DMS153 (cell line): ENCODE results near the gene DLX4.

Experiments
- DNase-seq: peaks from one replicate; lab custom pipeline; 2025; lab: John Stamatoyannopoulos, UW

Gene DLX4

GRCh38 chr17:49968405-49969133, 421 bp upstream of the DLX4 start:
- DNase-seq = peak; percentile 47

- no peak for DNase-seq
Measured at GRCh38 chr17:49969795-49970389, 902 bp downstream of the DLX4 start.

- no peak for DNase-seq
Measured at GRCh38 chr17:49970498-49970897, 1.5 kb downstream of the DLX4 start.

GRCh38 chr17:49971199-49971847, 2.3 kb downstream of the DLX4 start:
- no peak for DNase-seq

GRCh38 chr17:49971848-49972485, 3.0 kb downstream of the DLX4 start:
- DNase-seq = no peak

- DNase-seq = no peak
Measured at GRCh38 chr17:49972486-49973270, 3.7 kb downstream of the DLX4 start.

GRCh38 chr17:49973271-49973615, 4.3 kb downstream of the DLX4 start:
- DNase-seq = no peak

- DNase-seq = no peak
Measured at GRCh38 chr17:49975531-49975930, 6.5 kb downstream of the DLX4 start.

- DNase-seq = no peak
Measured at GRCh38 chr17:49976163-49976827, 7.3 kb downstream of the DLX4 start.

GRCh38 chr17:49976828-49977202, 7.8 kb downstream of the DLX4 start:
- no peak for DNase-seq

- no peak for DNase-seq
Measured at GRCh38 chr17:49977463-49978389, 8.7 kb downstream of the DLX4 start.

- no peak for DNase-seq
Measured at GRCh38 chr17:49978501-49978900, 9.5 kb downstream of the DLX4 start.

GRCh38 chr17:49979748-49980479, 10.9 kb downstream of the DLX4 start:
- DNase-seq = no peak

- no peak for DNase-seq
Measured at GRCh38 chr17:49980703-49981197, 11.8 kb downstream of the DLX4 start.

GRCh38 chr17:49984283-49984682, 15.3 kb downstream of the DLX4 start:
- DNase-seq = no peak

GRCh38 chr17:49984776-49985175, 15.8 kb downstream of the DLX4 start:
- no peak for DNase-seq

GRCh38 chr17:49985310-49985990, 16.5 kb downstream of the DLX4 start:
- no peak for DNase-seq

- DNase-seq = no peak
Measured at GRCh38 chr17:49986396-49987289, 17.7 kb downstream of the DLX4 start.
